WTC11 (cell line): ENCODE measurements around the gene ADGRA1. TPM values are rescaled to one million over a fixed set of nuclear protein-coding genes. Genes with fewer than 3 reads are reported as not detected.

Source experiments
- ATAC-seq: fragments of 200-7000 bp; cut with Tn5 transposase; 2 replicates; pipeline ENCODE4 v1.10.0; 2021; ENCODE audit warnings: mild to moderate bottlenecking, moderate library complexity
- Bru-seq: library from RNA; stranded (reverse); fragments of 400-500 nt; gene quantifications from one replicate; lab custom pipeline; 2021; lab: Mats Ljungman, UMichigan
- CTCF ChIA-PET: fragments of 300-600 bp; sonication (Branson Sonifier 250); formaldehyde crosslinking; loops from one replicate; lab custom pipeline; 2021; ENCODE audit warnings: antibody characterized with exemption; lab: Charles Lee
- POLR2A ChIA-PET: fragments of 350-600 bp; sonication (Branson Sonifier 250); formaldehyde crosslinking; loops from one replicate; lab custom pipeline; 2021; ENCODE audit warnings: antibody characterized with exemption; lab: Charles Lee
- DNase-seq: peaks from one replicate; pipeline ENCODE4 v3.0.0; 2021; ENCODE audit warnings: low spot score
- H3K27ac Mint-ChIP-seq: 2 replicates; pipeline ENCODE4 v1.8.0; 2021; ENCODE audit warnings: mixed read lengths
- H3K27me3 Mint-ChIP-seq: 2 replicates; pipeline ENCODE4 v1.8.0; 2021; ENCODE audit warnings: low read depth, mild to moderate bottlenecking, moderate library complexity, mixed read lengths
- H3K36me3 Mint-ChIP-seq: 2 replicates; pipeline ENCODE4 v1.8.0; 2021; ENCODE audit warnings: mixed read lengths
- H3K4me1 Mint-ChIP-seq: 2 replicates; pipeline ENCODE4 v1.8.0; 2022; ENCODE audit warnings: mixed read lengths
- H3K4me3 Mint-ChIP-seq: 2 replicates; pipeline ENCODE4 v1.8.0; 2021; ENCODE audit warnings: mild to moderate bottlenecking, moderate library complexity, mixed read lengths
- H3K9me3 Mint-ChIP-seq: 2 replicates; pipeline ENCODE4 v1.8.0; 2021; ENCODE audit warnings: mixed read lengths
- CTCF ChIP-seq: fragments of 200-600 bp; IDR thresholded peaks from 2 replicates; pipeline ENCODE4 v1.8.0; 2022; ENCODE audit warnings: antibody characterized with exemption
- HMGA2 ChIP-seq: fragments of 250-450 bp; sonication (Bioruptor Pico); IDR thresholded peaks from 2 replicates; pipeline ENCODE4 v1.4.0; 2021; ENCODE audit warnings: mild to moderate bottlenecking, moderate library complexity
- NFATC4 ChIP-seq: fragments of 250-450 bp; sonication (Bioruptor Pico); IDR thresholded peaks from 2 replicates; pipeline ENCODE4 v1.9.0; 2021; ENCODE audit warnings: mild to moderate bottlenecking
- NR1H2 ChIP-seq: sonication (generic); formaldehyde crosslinking; IDR thresholded peaks from 2 replicates; pipeline ENCODE4 v1.9.0; 2021; ENCODE audit warnings: mild to moderate bottlenecking, moderate library complexity, missing genetic modification reagents
- NR2C2 ChIP-seq: sonication (generic); formaldehyde crosslinking; IDR thresholded peaks from 2 replicates; pipeline ENCODE4 v1.8.0; 2022; ENCODE audit warnings: mild to moderate bottlenecking, missing genetic modification reagents
- OVOL2 ChIP-seq: fragments of 250-450 bp; sonication (Bioruptor Pico); IDR thresholded peaks from 2 replicates; pipeline ENCODE4 v1.9.0; 2021; ENCODE audit warnings: mild to moderate bottlenecking, borderline replicate concordance
- TEAD1 ChIP-seq: sonication (generic); formaldehyde crosslinking; IDR thresholded peaks from 2 replicates; pipeline ENCODE4 v1.8.0; 2022; ENCODE audit warnings: mild to moderate bottlenecking, missing genetic modification reagents
- TP53 ChIP-seq: sonication (generic); formaldehyde crosslinking; IDR thresholded peaks from 2 replicates; pipeline ENCODE4 v1.8.1; 2023; ENCODE audit warnings: mild to moderate bottlenecking, missing genetic modification reagents
- ZNF219 ChIP-seq: sonication (generic); formaldehyde crosslinking; IDR thresholded peaks from 2 replicates; pipeline ENCODE4 v1.8.0; 2023; ENCODE audit warnings: missing genetic modification reagents, mild to moderate bottlenecking, borderline replicate concordance
- ZNF423 ChIP-seq: fragments of 250-450 bp; sonication (Bioruptor Pico); IDR thresholded peaks from 2 replicates; pipeline ENCODE4 v2.1.2; 2022; ENCODE audit warnings: mild to moderate bottlenecking, moderate library complexity
- long read RNA-seq, 3 experiments: library from RNA in 1 of 3; library from capped mRNA in 1 of 3; library from polyadenylated mRNA in 1 of 3; unstranded in 2 of 3; stranded (forward) in 1 of 3; transcript quantifications; one replicate each; pipeline ENCODE4 v2.0.0, GENCODE V29; 2021
- total RNA-seq: library from RNA; stranded (reverse); gene quantifications from 3 replicates; pipeline ENCODE4 v1.2.3, GENCODE V29; 2021
- TF ChIP-seq, protein P1 (sequence below): sonication (generic); formaldehyde crosslinking; IDR thresholded peaks from 2 replicates; pipeline ENCODE4 v1.8.1; 2023; ENCODE audit warnings: mild to moderate bottlenecking, missing genetic modification reagents
- TF ChIP-seq, protein P2 (sequence below): sonication (generic); formaldehyde crosslinking; IDR thresholded peaks from 2 replicates; pipeline ENCODE4 v1.8.1; 2023; ENCODE audit warnings: mild to moderate bottlenecking, missing genetic modification reagents, borderline replicate concordance

ADGRA1 gene
- total RNA-seq (0.11 to 0.20 TPM (median 0.18 TPM) in 3 replicates), Bru-seq, nascent RNA (percentile 8 among the genes with signal in this experiment)
- long read RNA-seq, experiment 1 = 0 reads
- long read RNA-seq, experiment 2 = 0 reads
- long read RNA-seq, experiment 3 = 0 reads

DNA sequence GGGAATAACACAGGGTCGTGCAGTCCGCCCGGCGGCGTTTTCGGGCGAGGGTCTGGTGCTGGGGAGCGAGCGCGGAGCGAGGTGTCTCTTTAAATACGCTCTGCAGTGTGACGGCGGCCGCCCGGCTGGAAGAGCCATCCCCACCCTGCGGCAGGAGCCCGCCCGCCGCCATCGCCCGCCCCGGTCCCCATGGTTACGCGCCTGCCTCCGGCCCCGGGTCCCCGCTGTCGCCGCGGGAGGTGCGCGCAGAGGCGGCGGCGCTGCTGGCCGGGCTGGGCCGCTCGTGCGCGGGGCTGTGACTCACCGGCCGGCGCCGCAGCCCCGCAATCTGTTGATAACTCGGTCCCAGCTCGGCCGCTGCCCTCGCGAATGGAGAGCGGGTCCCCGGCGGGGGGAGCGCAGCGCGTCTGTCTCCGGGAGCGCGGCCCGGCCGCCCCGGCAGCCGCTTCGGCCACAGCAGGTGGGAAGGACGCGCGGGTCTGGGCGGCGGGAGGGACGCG lies at the start of gene ADGRA1:
Gene ADGRA1 (plus strand): TSS at position 246 of the 500 bp plus-strand sequence. CDS start 986 bp downstream, outside the sequence.
- ATAC-seq = peak; percentile 57
- Mint-ChIP-seq H3K27me3 (peaks cover 42% of the 10 kb centered on the region), H3K9me3 (no peaks in the 10 kb centered on the region), H3K4me1 (peaks cover 2% of the 10 kb centered on the region; the same call in 1 of the 2 replicates), H3K4me3 (peak within 1 kb of the TSS; percentile 68), H3K36me3 (no peaks in the 10 kb centered on the region), H3K27ac (0 out of 2 replicates have a peak within 1 kb of the TSS, but pooled peaks have one; percentile 57)
- CTCF ChIA-PET = interaction anchor here (0.9 to 1.4 kb wide), 4 partner anchors 13 to 149 kb away, joined by 3 to 6 read pairs (median 4); no protein-coding TSS in a partner anchor
- TF ChIP-seq NR2C2 (CRISPR knock-in tag) = no peak
- no peak for TF ChIP-seq TP53 (CRISPR knock-in tag)
- TF ChIP-seq, protein P1, sequence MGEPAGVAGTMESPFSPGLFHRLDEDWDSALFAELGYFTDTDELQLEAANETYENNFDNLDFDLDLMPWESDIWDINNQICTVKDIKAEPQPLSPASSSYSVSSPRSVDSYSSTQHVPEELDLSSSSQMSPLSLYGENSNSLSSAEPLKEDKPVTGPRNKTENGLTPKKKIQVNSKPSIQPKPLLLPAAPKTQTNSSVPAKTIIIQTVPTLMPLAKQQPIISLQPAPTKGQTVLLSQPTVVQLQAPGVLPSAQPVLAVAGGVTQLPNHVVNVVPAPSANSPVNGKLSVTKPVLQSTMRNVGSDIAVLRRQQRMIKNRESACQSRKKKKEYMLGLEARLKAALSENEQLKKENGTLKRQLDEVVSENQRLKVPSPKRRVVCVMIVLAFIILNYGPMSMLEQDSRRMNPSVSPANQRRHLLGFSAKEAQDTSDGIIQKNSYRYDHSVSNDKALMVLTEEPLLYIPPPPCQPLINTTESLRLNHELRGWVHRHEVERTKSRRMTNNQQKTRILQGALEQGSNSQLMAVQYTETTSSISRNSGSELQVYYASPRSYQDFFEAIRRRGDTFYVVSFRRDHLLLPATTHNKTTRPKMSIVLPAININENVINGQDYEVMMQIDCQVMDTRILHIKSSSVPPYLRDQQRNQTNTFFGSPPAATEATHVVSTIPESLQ (CRISPR knock-in tag) = no peak
- no peak for TF ChIP-seq OVOL2 (CRISPR knock-in tag)
- POLR2A ChIA-PET = no interaction called here
- peak; percentile 65 for DNase-seq

- Mint-ChIP-seq H3K9me3 (no peaks in the 10 kb centered on the region), H3K4me3 (no peak overlapping the region), H3K36me3 (no peaks in the 10 kb centered on the region)
- TF ChIP-seq NFATC4 (CRISPR knock-in tag) (no peak), ZNF219 (no peak), CTCF (no peak), NR1H2 (CRISPR knock-in tag) (no peak), HMGA2 (CRISPR knock-in tag) (no peak), TEAD1 (CRISPR knock-in tag) (no peak), ZNF423 (CRISPR knock-in tag) (no peak)
- TF ChIP-seq, protein P2, sequence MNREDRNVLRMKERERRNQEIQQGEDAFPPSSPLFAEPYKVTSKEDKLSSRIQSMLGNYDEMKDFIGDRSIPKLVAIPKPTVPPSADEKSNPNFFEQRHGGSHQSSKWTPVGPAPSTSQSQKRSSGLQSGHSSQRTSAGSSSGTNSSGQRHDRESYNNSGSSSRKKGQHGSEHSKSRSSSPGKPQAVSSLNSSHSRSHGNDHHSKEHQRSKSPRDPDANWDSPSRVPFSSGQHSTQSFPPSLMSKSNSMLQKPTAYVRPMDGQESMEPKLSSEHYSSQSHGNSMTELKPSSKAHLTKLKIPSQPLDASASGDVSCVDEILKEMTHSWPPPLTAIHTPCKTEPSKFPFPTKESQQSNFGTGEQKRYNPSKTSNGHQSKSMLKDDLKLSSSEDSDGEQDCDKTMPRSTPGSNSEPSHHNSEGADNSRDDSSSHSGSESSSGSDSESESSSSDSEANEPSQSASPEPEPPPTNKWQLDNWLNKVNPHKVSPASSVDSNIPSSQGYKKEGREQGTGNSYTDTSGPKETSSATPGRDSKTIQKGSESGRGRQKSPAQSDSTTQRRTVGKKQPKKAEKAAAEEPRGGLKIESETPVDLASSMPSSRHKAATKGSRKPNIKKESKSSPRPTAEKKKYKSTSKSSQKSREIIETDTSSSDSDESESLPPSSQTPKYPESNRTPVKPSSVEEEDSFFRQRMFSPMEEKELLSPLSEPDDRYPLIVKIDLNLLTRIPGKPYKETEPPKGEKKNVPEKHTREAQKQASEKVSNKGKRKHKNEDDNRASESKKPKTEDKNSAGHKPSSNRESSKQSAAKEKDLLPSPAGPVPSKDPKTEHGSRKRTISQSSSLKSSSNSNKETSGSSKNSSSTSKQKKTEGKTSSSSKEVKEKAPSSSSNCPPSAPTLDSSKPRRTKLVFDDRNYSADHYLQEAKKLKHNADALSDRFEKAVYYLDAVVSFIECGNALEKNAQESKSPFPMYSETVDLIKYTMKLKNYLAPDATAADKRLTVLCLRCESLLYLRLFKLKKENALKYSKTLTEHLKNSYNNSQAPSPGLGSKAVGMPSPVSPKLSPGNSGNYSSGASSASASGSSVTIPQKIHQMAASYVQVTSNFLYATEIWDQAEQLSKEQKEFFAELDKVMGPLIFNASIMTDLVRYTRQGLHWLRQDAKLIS (CRISPR knock-in tag) = no peak
- TF ChIP-seq, all 79 proteins: peak for 0
- ChIA-PET CTCF (no interaction called here), POLR2A (no interaction called here)
- ATAC-seq (no peak), DNase-seq (no peak)
- Mint-ChIP-seq H3K27me3 (no peaks in the 10 kb centered on the region), H3K27ac (peak overlapping the region; percentile 90), H3K4me1 (no peaks in the 10 kb centered on the region)
Observed at GRCh38 chr10:133038036-133038823, 49.5 kb upstream of the ADGRA1 start.
